ENCODE results near the gene ATP8B3. TPM values are rescaled to one million over a fixed set of nuclear protein-coding genes. Genes with fewer than 3 reads are reported as not detected.

ATP8B3 gene
- total and polyA plus RNA-seq, 8 donors, result 0.89 to 2.5 (median 1.5) TPM

- no peak overlapping the region for H3K4me3 ChIP-seq
- intact Hi-C loops (cut with DNase I), result no loop called here
- H3K27ac ChIP-seq, result no peak overlapping the region
- no peak for ATAC-seq
- no peak for TF ChIP-seq CTCF (IDR thresholded peaks at IDR 0.05)
- H3K9me3 ChIP-seq, result no peaks in the 10 kb centered on the region
- peaks cover 29 to 70% of the 10 kb centered on the region in 2 donors for H3K4me1 ChIP-seq
- DNase-seq, result peak in 2 of 4 donors; percentile 78 to 82
- H3K27me3 ChIP-seq, result no peaks in the 10 kb centered on the region
- peaks cover 0 to 7% of the 10 kb centered on the region in 2 donors for H3K36me3 ChIP-seq
Measured at GRCh38 chr19:1851654-1852580, 39.8 kb upstream of the ATP8B3 start.

GRCh38 chr19:1850809-1851653 is 39.0 kb upstream of the ATP8B3 start:
- no peak overlapping the region for H3K4me3 ChIP-seq
- ATAC-seq, result no peak
- intact Hi-C loops (cut with DNase I), result no loop called here
- no peak overlapping the region for H3K27ac ChIP-seq
- peaks cover 32 to 70% of the 10 kb centered on the region in 2 donors for H3K4me1 ChIP-seq
- no peaks in the 10 kb centered on the region for H3K27me3 ChIP-seq
- no peaks in the 10 kb centered on the region for H3K9me3 ChIP-seq
- no peak for DNase-seq
- no peak for TF ChIP-seq CTCF (IDR thresholded peaks at IDR 0.05)
- H3K36me3 ChIP-seq, result peaks cover 0 to 7% of the 10 kb centered on the region in 2 donors

- Histone ChIP-seq H3K27ac (no peak overlapping the region), H3K9me3 (no peaks in the 10 kb centered on the region), H3K4me1 (peaks cover 24 to 70% of the 10 kb centered on the region in 2 donors), H3K36me3 (peaks cover 0 to 15% of the 10 kb centered on the region in 2 donors), H3K27me3 (no peaks in the 10 kb centered on the region), H3K4me3 (no peak overlapping the region)
- DNase-seq, result no peak
- TF ChIP-seq CTCF (IDR thresholded peaks at IDR 0.05), result no peak
- intact Hi-C loops (cut with DNase I), result no loop called here
- ATAC-seq, result no peak
Measured at GRCh38 chr19:1849886-1850398, 37.9 kb upstream of the ATP8B3 start.

DNA sequence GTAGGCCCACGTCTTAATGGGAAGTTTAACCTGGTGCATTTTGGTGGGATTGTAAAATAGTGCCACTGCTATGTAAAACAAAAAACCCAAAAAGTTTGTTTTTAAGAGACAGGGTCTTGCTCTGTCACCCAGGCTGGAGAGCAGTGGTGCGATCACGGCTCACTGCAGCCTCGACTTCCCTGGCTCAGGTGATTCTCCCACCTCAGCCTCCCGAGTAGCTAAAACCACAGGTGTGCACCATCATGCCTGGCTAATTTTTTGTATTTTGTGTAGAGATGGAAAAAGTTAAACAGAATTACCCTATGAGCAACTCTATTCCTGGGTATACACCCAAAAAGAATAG is 37.0 kb upstream of the ATP8B3 start:
- TF ChIP-seq CTCF (IDR thresholded peaks at IDR 0.05), result no peak
- H3K27ac ChIP-seq, result peak overlapping the region in 1 of 2 donors; percentile 99
- H3K4me1 ChIP-seq, result peaks cover 20 to 70% of the 10 kb centered on the region in 2 donors

More for the DNA sequence above, 37.0 kb upstream of the ATP8B3 start:
- Histone ChIP-seq H3K27me3 (no peaks in the 10 kb centered on the region), H3K36me3 (peaks cover 0 to 16% of the 10 kb centered on the region in 2 donors), H3K9me3 (no peaks in the 10 kb centered on the region), H3K4me3 (no peak overlapping the region)
- DNase-seq, result no peak
- intact Hi-C loops (cut with DNase I), result no loop called here
- no peak for ATAC-seq
